Stimulated activated naive CD4-positive, alpha-beta T cell (primary cell): Measurements from ENCODE around the gene NAGK.

Source experiments
- DNase-seq, 6 experiments: peaks; one replicate each; lab custom pipeline; 2025; lab: John Stamatoyannopoulos, UW

The NAGK gene

GRCh38 chr2:71108091-71108490 is 39.6 kb downstream of the NAGK start:
- no peak for DNase-seq

- DNase-seq = no peak
Measured at GRCh38 chr2:71113843-71114242, 45.4 kb downstream of the NAGK start.

- DNase-seq = no peak
Measured at GRCh38 chr2:71117063-71117462, 48.6 kb downstream of the NAGK start.

GRCh38 chr2:71120195-71120594 is 51.7 kb downstream of the NAGK start:
- no peak for DNase-seq

GRCh38 chr2:71121479-71121878 is 53.0 kb downstream of the NAGK start:
- DNase-seq = no peak

- no peak for DNase-seq
Measured at GRCh38 chr2:71122387-71123298, 54.2 kb downstream of the NAGK start.

- no peak for DNase-seq
Measured at GRCh38 chr2:71125506-71126294, 57.3 kb downstream of the NAGK start.

- no peak for DNase-seq
Measured at GRCh38 chr2:71126957-71127356, 58.5 kb downstream of the NAGK start.
